Transverse colon (tissue), 3 donors: Measurements from ENCODE around the gene OR10G7.

ENCODE experiments used
- EP300 ChIP-seq: sonication (generic); formaldehyde crosslinking; IDR thresholded peaks from one replicate; pipeline ENCODE4 v1.6.1; 2017; ENCODE audit warnings: antibody characterized with exemption, low read depth
- TF ChIP-seq, protein P1 (sequence below), 5 experiments: fragments of 200-600 bp in 3 of 5; fragments of 450-650 bp in 2 of 5; sonication (generic) in 3 of 5; IDR thresholded peaks; 1 replicate in 2 of 5; 2 replicates in 3 of 5; pipeline ENCODE4 v1.5.1; 2016 to 2017; ENCODE audit warnings: antibody characterized with exemption in 5 of 5, inconsistent platforms in 3 of 5, mild to moderate bottlenecking in 2 of 5, moderate library complexity in 1 of 5

DNA sequence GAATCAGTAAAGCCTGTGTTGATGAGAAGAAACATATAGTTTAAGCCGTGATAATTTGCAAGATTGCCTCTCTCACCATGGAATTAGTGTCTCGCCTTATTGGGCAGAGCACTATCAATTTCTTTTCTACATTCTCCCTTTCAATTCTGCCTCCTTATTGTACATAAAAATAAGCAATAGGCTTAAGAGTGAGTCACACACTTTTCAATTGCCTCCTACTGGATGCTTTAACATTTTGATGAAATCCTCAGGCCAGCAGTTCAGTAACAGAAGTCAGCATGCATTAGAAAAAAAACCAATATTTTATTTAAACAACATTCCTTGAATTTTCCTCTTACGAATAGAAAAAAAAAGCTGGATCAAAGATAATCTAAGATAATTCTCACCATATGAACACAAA lies 40.4 kb upstream of the OR10G7 start:
- TF ChIP-seq EP300: no peak
- TF ChIP-seq, protein P1, sequence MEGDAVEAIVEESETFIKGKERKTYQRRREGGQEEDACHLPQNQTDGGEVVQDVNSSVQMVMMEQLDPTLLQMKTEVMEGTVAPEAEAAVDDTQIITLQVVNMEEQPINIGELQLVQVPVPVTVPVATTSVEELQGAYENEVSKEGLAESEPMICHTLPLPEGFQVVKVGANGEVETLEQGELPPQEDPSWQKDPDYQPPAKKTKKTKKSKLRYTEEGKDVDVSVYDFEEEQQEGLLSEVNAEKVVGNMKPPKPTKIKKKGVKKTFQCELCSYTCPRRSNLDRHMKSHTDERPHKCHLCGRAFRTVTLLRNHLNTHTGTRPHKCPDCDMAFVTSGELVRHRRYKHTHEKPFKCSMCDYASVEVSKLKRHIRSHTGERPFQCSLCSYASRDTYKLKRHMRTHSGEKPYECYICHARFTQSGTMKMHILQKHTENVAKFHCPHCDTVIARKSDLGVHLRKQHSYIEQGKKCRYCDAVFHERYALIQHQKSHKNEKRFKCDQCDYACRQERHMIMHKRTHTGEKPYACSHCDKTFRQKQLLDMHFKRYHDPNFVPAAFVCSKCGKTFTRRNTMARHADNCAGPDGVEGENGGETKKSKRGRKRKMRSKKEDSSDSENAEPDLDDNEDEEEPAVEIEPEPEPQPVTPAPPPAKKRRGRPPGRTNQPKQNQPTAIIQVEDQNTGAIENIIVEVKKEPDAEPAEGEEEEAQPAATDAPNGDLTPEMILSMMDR (IDR thresholded peaks at IDR 0.05): no peak
